HPDE6-E6E7 (cell line): Measurements from ENCODE around the gene SLC27A4.

ENCODE experiments used
- DNase-seq: peaks from one replicate; pipeline ENCODE4 v3.0.0; 2011; ENCODE audit warnings: missing footprints; ENCODE audit errors: extremely low spot score

The SLC27A4 gene

GRCh38 chr9:128339761-128340690, at the start of gene SLC27A4:
TSS of gene SLC27A4 (plus strand) at chr9:128340527. CDS start at chr9:128343133, 2,606 bp downstream.
- DNase-seq = peak; percentile 94

DNA sequence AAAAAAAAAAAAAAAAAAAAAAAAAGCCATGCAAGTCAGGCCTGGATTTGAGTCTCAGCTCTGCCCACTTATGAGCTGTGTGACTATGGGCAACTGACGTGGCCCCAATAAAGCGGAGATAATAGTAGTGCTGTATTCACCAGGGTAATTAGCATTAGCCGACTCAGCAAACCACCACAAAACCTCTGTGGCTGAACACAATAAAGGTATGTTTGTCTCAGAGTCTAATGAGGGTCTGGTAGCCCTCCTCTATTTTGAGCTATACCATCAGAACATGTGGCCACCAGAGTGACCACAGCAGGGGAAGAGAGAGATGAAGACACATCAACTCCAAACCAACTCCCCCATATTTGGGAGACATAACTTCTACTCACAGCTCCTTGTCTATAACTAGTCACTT, 48.3 kb upstream of the SLC27A4 start:
- no peak for DNase-seq

DNA sequence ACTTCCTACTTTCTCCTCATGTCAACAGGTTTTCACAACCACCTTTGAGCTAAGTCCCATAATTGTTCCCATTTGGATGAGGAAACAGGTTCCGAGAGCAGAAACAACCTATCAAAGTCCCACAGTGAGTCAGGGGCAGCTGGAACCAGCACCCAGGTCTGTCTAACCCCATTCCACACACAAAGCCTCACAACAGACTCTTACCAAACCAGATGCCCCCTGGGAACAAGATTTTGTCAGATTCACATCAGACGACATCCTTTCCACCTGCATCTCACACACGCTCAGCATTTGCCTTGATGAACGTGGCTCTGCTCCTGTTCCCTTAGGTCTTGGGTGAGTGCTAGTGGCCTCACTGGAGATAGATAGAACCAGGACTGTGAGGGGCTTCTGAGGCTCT, 47.2 kb upstream of the SLC27A4 start:
- no peak for DNase-seq

DNA sequence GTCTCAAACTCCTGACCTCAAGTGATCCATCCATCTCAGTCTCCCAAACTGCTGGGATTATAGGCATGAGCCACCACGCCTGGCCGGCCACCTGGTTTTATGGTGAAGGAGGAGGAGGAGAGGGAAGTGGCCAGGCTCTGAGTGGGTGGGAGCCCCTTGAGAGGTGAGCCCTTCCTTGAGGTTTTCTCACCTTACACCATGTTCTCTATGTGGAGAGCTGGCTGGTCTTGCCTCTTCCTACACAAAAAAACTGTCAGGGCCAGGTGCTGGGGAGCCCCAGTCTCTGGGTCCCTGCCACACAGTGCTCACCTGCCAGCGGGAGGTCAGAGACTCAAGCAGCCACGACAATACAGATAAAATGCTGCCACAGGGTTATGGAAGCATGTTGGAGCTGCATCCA, 46.2 kb upstream of the SLC27A4 start:
- DNase-seq = no peak

DNA sequence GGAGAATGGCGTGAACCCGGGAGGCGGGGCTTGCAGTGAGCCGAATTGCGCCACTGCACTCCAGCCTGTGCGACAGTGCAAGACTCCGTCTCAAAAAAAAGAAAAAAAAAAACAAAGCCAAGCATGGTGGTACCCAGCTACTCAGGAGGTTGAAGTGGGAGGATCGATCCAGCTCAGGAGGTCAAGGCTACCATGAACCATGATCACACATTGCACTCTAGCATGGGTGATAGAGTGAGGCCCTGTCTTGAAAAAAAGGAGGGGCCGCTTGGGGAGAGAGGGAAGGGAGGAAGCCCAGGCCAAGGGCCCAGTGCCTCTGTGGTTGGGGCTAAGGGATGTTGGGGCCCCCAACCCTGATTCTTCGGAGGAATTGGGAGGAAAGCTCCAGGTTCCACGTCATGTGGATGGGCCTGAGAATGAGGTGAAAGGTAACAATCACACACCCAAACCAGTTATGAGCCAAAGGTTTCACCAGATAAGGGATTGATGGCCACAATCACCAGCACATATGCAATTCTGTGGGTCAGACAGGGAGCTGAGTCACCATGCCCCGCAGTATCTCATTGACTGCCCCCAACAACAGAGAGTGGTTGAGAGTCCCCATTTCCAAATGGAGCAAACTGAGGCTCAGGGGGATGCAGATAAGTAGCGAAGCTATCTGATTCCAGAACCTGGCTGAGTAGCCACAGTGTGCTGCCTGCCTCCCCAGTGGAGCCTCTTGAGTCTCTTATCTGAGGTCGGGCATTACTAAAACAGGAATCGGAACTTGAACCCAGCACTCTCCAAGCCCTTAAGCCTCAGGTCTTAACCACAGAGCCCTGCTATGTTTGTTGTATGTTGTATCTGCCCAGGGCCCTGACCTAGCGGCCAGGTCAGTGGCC, 43.7 kb upstream of the SLC27A4 start:
- DNase-seq = no peak

DNA sequence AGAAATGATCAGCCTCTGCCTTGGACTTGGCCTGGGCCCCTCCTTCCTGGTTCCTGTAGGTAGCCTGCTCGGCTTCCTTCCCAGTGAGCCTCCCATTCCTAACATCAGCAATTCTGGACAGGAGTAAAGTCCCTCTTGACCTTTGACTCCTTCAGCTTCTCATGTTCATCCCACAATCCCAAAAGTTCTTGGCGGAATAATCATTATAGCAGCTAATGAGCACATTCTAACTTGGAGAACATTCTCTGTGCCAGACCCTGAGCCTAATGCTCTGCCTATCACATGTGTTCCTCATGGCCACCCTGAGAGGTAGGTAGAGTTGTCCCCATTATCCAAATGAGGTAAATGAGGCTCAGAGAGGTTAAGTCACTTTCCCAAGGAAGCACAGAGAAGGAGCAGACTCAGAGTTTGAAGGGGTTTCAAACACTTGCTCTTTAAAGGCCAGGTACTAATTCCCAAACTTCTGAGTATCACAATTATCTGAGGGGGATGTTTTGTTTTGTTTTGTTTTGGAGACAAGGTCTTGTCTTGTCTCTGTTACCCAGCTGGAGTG, 43.0 kb upstream of the SLC27A4 start:
- no peak for DNase-seq

- no peak for DNase-seq
These were observed 41.5 kb upstream of the SLC27A4 start for GRCh38 chr9:128298535-128299482.

- no peak for DNase-seq
These were observed 36.0 kb upstream of the SLC27A4 start for GRCh38 chr9:128304136-128304970.

GRCh38 chr9:128304971-128305288, 35.4 kb upstream of the SLC27A4 start:
- DNase-seq = no peak

DNA sequence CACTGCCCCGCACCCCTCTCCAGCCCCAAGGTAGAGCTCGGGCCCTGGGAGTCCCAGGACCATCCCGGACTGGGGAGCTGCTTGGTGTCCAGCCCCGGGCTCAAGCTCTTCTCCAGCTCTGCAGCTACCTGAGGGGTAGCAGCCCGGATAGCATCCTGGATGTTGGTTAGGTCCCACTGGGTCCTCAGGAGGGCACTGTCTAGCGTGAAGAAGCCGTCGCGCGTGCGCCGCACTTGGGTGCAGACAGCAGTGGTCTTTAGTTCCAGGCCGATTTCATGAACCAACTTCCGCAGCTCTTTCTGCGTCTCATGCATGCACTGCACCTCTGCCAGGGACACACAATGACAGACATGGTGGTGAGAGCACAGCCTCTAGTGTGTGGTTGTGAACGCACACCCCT, 30.8 kb upstream of the SLC27A4 start:
- DNase-seq = no peak

GRCh38 chr9:128310461-128310860, 29.9 kb upstream of the SLC27A4 start:
- DNase-seq = no peak

DNA sequence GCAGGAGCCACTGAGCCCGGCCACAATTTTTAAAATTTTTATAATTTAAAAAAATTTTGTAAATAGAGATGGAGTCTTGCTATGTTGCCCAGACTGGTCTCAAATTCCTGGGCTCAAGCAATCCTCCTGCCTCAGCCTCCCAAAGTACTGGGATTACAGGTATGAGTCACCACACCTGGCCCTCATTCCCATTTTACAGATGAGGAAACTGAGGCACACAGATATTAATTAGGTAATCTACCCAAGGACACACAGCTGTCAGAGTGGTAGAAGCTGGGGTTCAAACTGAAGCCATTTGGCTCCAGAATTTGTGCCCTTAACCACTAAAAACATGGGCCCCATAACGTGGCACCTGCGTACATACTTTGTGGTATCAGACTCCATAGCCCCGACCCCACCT, 25.6 kb upstream of the SLC27A4 start:
- no peak for DNase-seq

DNA sequence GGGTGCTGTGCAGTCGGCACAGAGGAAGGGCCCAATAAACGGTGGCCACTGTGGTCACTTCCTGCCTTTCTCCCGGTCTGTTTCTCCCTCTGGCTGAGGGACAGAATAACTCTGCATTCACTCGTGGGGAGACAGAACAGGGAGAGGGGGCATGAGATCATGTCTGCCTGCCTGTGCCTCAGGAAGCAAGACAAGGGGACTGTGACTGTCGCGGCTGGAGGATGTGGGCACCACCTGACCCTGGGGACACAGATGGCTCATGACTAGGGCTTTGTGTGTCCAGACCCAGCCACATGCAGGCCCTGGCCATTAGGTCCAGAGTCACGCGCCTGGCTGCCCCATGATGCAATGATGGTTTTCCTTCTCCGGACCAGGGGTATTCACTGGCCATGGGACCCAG, 23.9 kb upstream of the SLC27A4 start:
- no peak for DNase-seq

DNA sequence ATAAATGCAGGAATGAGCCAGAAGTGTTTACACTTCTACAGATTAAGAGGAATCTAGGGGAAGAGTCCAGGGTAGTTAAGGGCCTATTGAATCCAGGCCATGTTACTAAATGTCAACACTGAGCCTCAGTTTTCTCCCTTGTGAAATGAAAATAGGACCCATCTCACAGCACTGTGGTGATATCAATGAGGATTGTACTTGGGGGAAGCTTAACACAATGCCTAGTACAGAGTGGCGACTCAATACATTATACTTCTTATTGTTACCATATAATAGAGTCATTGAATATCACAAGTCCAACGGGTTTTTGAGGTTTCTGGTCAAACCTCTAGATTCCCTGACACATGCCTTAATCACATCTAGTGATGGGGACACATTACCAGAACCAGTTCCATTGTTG, 22.7 kb upstream of the SLC27A4 start:
- DNase-seq = no peak

- DNase-seq = no peak
These were observed 19.0 kb upstream of the SLC27A4 start for GRCh38 chr9:128321343-128321742.

GRCh38 chr9:128321879-128322403, 18.4 kb upstream of the SLC27A4 start:
- DNase-seq = no peak

DNA sequence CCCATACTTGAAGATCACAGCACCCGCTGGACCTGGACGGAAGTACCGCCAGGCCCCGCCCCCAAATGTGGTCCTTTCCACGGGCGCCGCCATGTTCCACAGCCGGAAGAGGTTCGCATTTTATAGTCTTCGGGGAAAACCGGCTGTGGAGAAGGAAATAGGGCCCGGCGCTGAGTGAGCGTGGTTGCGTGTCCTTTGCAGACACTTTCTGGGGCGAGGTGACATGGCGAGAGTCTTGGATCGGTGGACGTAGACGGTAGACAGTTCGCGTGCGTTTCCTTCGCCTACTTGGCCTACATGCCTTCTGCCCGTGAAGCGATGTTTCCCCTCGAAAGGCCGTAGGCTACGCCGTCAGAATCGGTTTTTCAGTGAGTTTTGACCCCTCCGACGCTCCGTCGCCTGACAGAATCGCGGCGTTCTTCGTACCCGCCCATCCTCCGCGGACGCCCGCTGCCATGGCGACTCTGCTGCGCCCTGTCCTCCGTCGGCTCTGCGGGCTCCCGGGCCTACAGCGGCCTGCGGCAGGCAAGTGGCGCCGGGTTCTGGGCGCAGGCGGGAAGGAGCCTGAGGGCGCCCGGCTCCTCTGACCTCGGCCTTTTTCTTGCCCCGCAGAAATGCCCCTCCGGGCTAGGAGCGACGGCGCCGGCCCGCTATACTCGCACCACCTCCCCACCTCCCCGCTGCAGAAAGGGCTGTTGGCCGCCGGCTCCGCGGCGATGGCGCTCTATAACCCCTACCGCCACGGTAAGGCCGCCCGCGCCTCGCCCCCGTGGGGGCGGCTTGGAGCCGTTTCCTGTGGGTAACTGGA, 17.7 kb upstream of the SLC27A4 start, which contains the start of the genes COQ4 and TRUB2:
TSS of gene COQ4 (plus strand) at position 436 of the 808 bp plus-strand sequence. CDS start at position 456, 20 bp downstream.
TSS of gene TRUB2 (minus strand) at position 44 of the 808 bp plus-strand sequence. CDS start at position 5, 39 bp downstream.
- peak; percentile 89 for DNase-seq

DNA sequence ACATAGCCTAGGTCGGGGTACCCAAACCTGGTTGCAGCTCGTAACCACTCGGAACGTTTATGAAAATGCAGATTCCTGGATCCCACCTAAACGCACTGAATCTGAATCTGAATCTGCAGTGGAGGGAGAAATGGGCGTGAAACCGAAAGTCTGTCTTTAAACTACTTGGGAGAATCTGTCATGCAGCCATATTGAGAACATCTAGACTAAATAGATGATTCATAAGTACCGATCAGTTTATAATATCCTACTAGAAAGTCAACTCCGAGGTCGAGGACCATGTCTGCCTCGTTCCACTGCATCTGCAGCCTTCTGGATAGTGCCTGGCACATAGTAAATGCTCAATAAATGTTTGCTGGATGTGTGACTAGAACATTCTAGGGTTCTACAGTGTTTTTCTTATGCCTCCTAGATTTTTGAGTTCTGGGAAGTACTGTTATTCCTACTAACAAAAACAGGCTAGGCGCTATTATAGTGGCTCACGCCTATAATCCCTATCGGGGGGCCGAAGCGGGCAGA, 17.1 kb upstream of the SLC27A4 start:
- DNase-seq = no peak

- DNase-seq = no peak
These were observed 16.5 kb upstream of the SLC27A4 start for GRCh38 chr9:128323791-128324190.
